WTC11 (cell line): Measurements from ENCODE around the gene C3.

ENCODE experiments used
- ATF1 ChIP-seq: sonication (generic); formaldehyde crosslinking; IDR thresholded peaks from 2 replicates; pipeline ENCODE4 v1.8.1; 2023; ENCODE audit warnings: mild to moderate bottlenecking, moderate library complexity, missing genetic modification reagents
- CREB1 ChIP-seq: sonication (generic); formaldehyde crosslinking; IDR thresholded peaks from 2 replicates; pipeline ENCODE4 v1.8.0; 2023; ENCODE audit warnings: mild to moderate bottlenecking, missing genetic modification reagents
- CTCF ChIP-seq: fragments of 200-600 bp; IDR thresholded peaks from 2 replicates; pipeline ENCODE4 v1.8.0; 2022; ENCODE audit warnings: antibody characterized with exemption
- E2F5 ChIP-seq: sonication (generic); formaldehyde crosslinking; IDR thresholded peaks from 2 replicates; pipeline ENCODE4 v1.8.1; 2022; ENCODE audit warnings: mild to moderate bottlenecking, moderate library complexity, missing genetic modification reagents
- NR3C1 ChIP-seq: sonication (generic); formaldehyde crosslinking; conservative IDR thresholded peaks from 2 replicates; pipeline ENCODE4 v1.8.1; 2023; ENCODE audit warnings: low read depth, mild to moderate bottlenecking, missing genetic modification reagents
- PREB ChIP-seq: sonication (generic); formaldehyde crosslinking; IDR thresholded peaks from 2 replicates; pipeline ENCODE4 v1.8.1; 2022; ENCODE audit warnings: mild to moderate bottlenecking, missing genetic modification reagents, moderate library complexity, borderline replicate concordance
- TEAD4 ChIP-seq: sonication (generic); formaldehyde crosslinking; IDR thresholded peaks from 2 replicates; pipeline ENCODE4 v1.8.0; 2022; ENCODE audit warnings: mild to moderate bottlenecking, missing genetic modification reagents
- ZNF232 ChIP-seq: sonication (generic); formaldehyde crosslinking; IDR thresholded peaks from 2 replicates; pipeline ENCODE4 v1.8.0; 2022; ENCODE audit warnings: mild to moderate bottlenecking, missing genetic modification reagents
- ZNF263 ChIP-seq: sonication (generic); formaldehyde crosslinking; IDR thresholded peaks from 2 replicates; pipeline ENCODE4 v1.8.1; 2022; ENCODE audit warnings: low read depth, mild to moderate bottlenecking, moderate library complexity, missing genetic modification reagents
- ZNF423 ChIP-seq: fragments of 250-450 bp; sonication (Bioruptor Pico); IDR thresholded peaks from 2 replicates; pipeline ENCODE4 v2.1.2; 2022; ENCODE audit warnings: mild to moderate bottlenecking, moderate library complexity
- TF ChIP-seq, protein P1 (sequence below): sonication (generic); formaldehyde crosslinking; IDR thresholded peaks from 2 replicates; pipeline ENCODE4 v1.8.1; 2023; ENCODE audit warnings: mild to moderate bottlenecking, missing genetic modification reagents
- TF ChIP-seq, protein P2 (sequence below): fragments of 250-450 bp; sonication (Bioruptor Pico); IDR thresholded peaks from 2 replicates; pipeline ENCODE4 v1.9.0; 2021; ENCODE audit warnings: mild to moderate bottlenecking, borderline replicate concordance

DNA sequence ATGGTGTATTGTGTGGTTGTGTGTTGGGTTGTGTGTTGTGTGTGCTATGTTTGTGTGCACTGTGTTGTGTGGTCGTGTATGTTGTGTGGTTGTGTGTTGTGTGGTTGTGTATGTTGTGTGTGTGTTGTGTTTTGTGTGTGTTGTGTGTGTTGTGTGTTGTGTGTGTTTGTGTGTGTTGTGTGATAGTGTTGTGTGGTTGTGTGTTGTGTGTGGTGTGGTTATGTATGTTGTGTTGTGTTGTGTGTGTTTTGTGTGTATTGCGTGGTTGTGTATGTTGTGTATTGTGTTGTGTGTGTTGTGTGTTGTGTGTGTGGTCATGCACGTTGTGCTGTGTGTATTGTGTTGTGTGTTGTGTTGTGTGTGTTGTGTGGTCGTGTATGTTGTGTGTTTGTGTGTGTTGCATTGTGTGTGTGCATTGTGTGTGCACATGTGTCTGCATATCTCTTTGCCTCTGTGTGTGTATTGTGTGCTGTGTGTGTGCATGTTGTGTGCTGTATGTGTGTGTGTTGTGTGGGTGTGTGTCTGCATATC is 2.9 kb downstream of the C3 start:
- TF ChIP-seq, protein P1, sequence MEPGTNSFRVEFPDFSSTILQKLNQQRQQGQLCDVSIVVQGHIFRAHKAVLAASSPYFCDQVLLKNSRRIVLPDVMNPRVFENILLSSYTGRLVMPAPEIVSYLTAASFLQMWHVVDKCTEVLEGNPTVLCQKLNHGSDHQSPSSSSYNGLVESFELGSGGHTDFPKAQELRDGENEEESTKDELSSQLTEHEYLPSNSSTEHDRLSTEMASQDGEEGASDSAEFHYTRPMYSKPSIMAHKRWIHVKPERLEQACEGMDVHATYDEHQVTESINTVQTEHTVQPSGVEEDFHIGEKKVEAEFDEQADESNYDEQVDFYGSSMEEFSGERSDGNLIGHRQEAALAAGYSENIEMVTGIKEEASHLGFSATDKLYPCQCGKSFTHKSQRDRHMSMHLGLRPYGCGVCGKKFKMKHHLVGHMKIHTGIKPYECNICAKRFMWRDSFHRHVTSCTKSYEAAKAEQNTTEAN (CRISPR knock-in tag), result no peak
- TF ChIP-seq PREB (CRISPR knock-in tag) (no peak), CTCF (no peak), E2F5 (no peak), CREB1 (CRISPR knock-in tag) (no peak), TEAD4 (CRISPR knock-in tag) (no peak), ZNF263 (CRISPR knock-in tag) (no peak), ZNF232 (CRISPR knock-in tag) (no peak), NR3C1 (CRISPR knock-in tag) (no peak), ATF1 (CRISPR knock-in tag) (no peak), ZNF423 (CRISPR knock-in tag) (no peak)
- TF ChIP-seq, protein P2, sequence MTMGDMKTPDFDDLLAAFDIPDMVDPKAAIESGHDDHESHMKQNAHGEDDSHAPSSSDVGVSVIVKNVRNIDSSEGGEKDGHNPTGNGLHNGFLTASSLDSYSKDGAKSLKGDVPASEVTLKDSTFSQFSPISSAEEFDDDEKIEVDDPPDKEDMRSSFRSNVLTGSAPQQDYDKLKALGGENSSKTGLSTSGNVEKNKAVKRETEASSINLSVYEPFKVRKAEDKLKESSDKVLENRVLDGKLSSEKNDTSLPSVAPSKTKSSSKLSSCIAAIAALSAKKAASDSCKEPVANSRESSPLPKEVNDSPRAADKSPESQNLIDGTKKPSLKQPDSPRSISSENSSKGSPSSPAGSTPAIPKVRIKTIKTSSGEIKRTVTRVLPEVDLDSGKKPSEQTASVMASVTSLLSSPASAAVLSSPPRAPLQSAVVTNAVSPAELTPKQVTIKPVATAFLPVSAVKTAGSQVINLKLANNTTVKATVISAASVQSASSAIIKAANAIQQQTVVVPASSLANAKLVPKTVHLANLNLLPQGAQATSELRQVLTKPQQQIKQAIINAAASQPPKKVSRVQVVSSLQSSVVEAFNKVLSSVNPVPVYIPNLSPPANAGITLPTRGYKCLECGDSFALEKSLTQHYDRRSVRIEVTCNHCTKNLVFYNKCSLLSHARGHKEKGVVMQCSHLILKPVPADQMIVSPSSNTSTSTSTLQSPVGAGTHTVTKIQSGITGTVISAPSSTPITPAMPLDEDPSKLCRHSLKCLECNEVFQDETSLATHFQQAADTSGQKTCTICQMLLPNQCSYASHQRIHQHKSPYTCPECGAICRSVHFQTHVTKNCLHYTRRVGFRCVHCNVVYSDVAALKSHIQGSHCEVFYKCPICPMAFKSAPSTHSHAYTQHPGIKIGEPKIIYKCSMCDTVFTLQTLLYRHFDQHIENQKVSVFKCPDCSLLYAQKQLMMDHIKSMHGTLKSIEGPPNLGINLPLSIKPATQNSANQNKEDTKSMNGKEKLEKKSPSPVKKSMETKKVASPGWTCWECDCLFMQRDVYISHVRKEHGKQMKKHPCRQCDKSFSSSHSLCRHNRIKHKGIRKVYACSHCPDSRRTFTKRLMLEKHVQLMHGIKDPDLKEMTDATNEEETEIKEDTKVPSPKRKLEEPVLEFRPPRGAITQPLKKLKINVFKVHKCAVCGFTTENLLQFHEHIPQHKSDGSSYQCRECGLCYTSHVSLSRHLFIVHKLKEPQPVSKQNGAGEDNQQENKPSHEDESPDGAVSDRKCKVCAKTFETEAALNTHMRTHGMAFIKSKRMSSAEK (CRISPR knock-in tag), result no peak
